Measurements from ENCODE around the gene CAMTA1.

The CAMTA1 gene

DNA sequence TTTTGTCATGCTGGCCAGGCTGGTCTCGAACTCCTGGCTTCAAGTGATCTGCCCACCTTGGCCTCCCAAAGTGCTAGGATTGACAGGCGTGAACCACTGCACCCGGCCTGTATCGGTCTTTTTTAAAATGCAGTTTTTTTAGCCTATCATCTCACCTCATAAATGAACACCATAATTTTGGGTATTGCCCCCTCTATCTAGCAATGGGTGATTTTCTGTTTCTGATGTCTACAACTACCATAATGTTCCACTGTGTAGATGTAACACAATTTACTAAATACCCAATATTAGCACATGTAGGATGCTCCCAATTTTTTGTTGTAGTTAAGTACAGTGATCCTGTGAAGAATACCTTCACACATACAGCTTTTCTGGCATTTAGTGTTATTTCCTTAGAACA lies 2.0 kb upstream of the CAMTA1 start:
- Histone ChIP-seq H3K36me3 (ENCODE audit: insufficient read depth, low read length) (no peaks in the 10 kb centered on the region), H3K9ac (ENCODE audit: low read depth, low read length) (peak overlapping the region; percentile 86), H2AFZ (ENCODE audit: low read depth, low read length) (no peak overlapping the region), H3K27ac (ENCODE audit: low read length) (no peak overlapping the region), H3K4me1 (ENCODE audit: insufficient read depth, low read length) (peaks cover 31% of the 10 kb centered on the region), H3K4me2 (ENCODE audit: insufficient read depth, low read length) (peak overlapping the region; percentile 70), H3K4me3 (ENCODE audit: low read depth in 1 of 2, low read length in 2 of 2) (peak overlapping the region; percentile 66 to 71; a peak in 3 of 4 replicates), H3K9me3 (ENCODE audit: insufficient read depth, low read length, severe bottlenecking) (no peaks in the 10 kb centered on the region), H4K20me1 (ENCODE audit: insufficient read depth, low read length) (peaks cover 24% of the 10 kb centered on the region), H3K27me3 (ENCODE audit: insufficient read depth, low read length, poor library complexity) (no peaks in the 10 kb centered on the region), H3K79me2 (ENCODE audit: insufficient read depth, low read length) (peaks cover 34% of the 10 kb centered on the region)
- no peak for ATAC-seq (ENCODE audit: insufficient read depth, low read depth)
- TF ChIP-seq, protein P1, sequence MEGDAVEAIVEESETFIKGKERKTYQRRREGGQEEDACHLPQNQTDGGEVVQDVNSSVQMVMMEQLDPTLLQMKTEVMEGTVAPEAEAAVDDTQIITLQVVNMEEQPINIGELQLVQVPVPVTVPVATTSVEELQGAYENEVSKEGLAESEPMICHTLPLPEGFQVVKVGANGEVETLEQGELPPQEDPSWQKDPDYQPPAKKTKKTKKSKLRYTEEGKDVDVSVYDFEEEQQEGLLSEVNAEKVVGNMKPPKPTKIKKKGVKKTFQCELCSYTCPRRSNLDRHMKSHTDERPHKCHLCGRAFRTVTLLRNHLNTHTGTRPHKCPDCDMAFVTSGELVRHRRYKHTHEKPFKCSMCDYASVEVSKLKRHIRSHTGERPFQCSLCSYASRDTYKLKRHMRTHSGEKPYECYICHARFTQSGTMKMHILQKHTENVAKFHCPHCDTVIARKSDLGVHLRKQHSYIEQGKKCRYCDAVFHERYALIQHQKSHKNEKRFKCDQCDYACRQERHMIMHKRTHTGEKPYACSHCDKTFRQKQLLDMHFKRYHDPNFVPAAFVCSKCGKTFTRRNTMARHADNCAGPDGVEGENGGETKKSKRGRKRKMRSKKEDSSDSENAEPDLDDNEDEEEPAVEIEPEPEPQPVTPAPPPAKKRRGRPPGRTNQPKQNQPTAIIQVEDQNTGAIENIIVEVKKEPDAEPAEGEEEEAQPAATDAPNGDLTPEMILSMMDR (IDR thresholded peaks at IDR 0.05; ENCODE audit: borderline replicate concordance, extremely low read depth, low read length, poor library complexity, severe bottlenecking), result no peak
- no peak for TF ChIP-seq EZH2 (IDR thresholded peaks at IDR 0.05; ENCODE audit: borderline replicate concordance, low read depth, low read length, severe bottlenecking)
- DNase-seq, result no peak

DNA sequence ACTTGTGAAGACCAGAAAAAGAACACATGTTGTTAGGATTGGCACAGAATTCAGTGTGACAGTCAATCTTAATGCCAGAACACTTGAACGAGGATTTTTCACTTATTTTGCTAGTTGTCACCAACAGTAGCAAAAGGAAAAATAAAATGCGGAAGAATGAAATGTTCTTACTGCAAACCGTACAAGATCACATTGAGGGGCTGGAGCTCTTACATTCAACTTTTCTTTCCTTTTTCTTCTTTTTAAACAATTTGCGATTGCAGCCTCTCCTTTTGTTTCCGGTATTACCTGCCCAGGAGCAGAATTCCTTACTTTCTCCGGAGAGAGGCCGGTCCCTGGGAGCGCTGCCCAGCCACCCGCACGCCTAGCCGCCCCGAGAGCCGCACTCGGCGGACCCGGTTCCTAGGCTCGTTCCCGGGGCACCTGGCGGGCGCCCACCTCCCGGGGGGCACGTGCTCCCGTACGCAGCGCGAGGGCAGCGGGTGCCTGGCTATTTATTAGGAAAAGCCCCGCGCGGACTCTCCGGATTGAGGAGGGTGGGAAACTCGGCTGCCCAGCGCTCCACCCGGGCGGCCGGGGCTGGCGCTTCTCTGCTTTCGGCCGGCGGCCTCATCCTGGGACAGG lies 1.2 kb upstream of the CAMTA1 start:
- Histone ChIP-seq H3K4me3 (ENCODE audit: low read depth in 1 of 2, low read length in 2 of 2) (peak overlapping the region; percentile 66 to 71; a peak in 3 of 4 replicates), H3K27ac (ENCODE audit: low read length) (peak overlapping the region; percentile 71), H4K20me1 (ENCODE audit: insufficient read depth, low read length) (peaks cover 32% of the 10 kb centered on the region), H3K36me3 (ENCODE audit: insufficient read depth, low read length) (no peaks in the 10 kb centered on the region), H3K9me3 (ENCODE audit: insufficient read depth, low read length, severe bottlenecking) (no peaks in the 10 kb centered on the region), H3K4me2 (ENCODE audit: insufficient read depth, low read length) (peak overlapping the region; percentile 70), H2AFZ (ENCODE audit: low read depth, low read length) (peak overlapping the region; percentile 89), H3K27me3 (ENCODE audit: insufficient read depth, low read length, poor library complexity) (no peaks in the 10 kb centered on the region), H3K79me2 (ENCODE audit: insufficient read depth, low read length) (peaks cover 42% of the 10 kb centered on the region), H3K4me1 (ENCODE audit: insufficient read depth, low read length) (peaks cover 39% of the 10 kb centered on the region), H3K9ac (ENCODE audit: low read depth, low read length) (peak overlapping the region; percentile 86)
- TF ChIP-seq, protein P1 (IDR thresholded peaks at IDR 0.05; ENCODE audit: borderline replicate concordance, extremely low read depth, low read length, poor library complexity, severe bottlenecking), result no peak
- TF ChIP-seq EZH2 (IDR thresholded peaks at IDR 0.05; ENCODE audit: borderline replicate concordance, low read depth, low read length, severe bottlenecking), result no peak
- DNase-seq, result no peak
- no peak for ATAC-seq (ENCODE audit: insufficient read depth, low read depth)

DNA sequence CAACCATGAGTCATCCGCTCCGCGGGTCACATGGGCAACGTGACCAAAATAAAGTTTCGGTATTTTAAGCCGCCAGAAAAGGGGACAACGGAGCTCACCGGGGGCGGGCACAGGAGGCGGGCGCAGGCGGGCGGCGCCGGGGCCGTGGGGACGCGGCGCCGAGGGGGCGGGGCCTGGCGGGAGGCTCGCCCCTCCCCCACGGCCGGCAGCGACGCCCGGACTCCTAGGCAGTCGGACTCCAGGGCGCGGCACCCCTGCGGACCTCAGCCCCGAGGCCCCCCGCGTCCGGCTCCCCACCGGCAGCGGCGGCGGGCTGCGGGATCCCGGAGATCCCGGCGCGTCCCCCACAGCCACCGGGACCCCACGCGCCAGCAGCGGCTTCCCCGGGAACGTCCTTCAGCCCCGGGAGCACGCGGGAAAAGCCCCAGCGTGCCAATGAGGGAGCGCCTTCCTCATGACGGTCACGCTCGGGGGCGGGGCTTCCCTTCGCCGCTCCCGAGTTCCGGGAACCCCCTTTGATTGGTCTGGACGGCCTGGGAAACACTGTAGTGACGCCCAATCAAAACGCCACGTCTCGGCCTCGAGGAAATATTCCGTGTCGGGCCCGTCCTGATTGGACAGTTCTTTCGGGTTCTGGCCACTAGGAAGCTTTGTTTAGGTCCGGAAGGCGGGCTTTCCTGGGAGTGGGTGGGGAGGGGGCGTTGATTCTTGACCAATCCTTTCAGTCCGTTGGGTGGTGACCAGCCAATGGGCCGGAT lies 515 bp upstream of the CAMTA1 start:
- TF ChIP-seq, protein P1 (IDR thresholded peaks at IDR 0.05; ENCODE audit: borderline replicate concordance, extremely low read depth, low read length, poor library complexity, severe bottlenecking), result no peak
- TF ChIP-seq EZH2 (IDR thresholded peaks at IDR 0.05; ENCODE audit: borderline replicate concordance, low read depth, low read length, severe bottlenecking), result no peak
- Histone ChIP-seq H3K9ac (ENCODE audit: low read depth, low read length) (peak overlapping the region; percentile 86), H3K9me3 (ENCODE audit: insufficient read depth, low read length, severe bottlenecking) (no peaks in the 10 kb centered on the region), H2AFZ (ENCODE audit: low read depth, low read length) (peak overlapping the region; percentile 89), H4K20me1 (ENCODE audit: insufficient read depth, low read length) (peaks cover 38% of the 10 kb centered on the region), H3K79me2 (ENCODE audit: insufficient read depth, low read length) (peaks cover 49% of the 10 kb centered on the region), H3K36me3 (ENCODE audit: insufficient read depth, low read length) (no peaks in the 10 kb centered on the region), H3K4me2 (ENCODE audit: insufficient read depth, low read length) (peak overlapping the region; percentile 70), H3K4me1 (ENCODE audit: insufficient read depth, low read length) (peaks cover 42% of the 10 kb centered on the region), H3K27ac (ENCODE audit: low read length) (peak overlapping the region; percentile 71), H3K4me3 (ENCODE audit: low read depth in 1 of 2, low read length in 2 of 2) (peak overlapping the region; percentile 66 to 71; a peak in 3 of 4 replicates), H3K27me3 (ENCODE audit: insufficient read depth, low read length, poor library complexity) (no peaks in the 10 kb centered on the region)
- DNase-seq (peak; percentile 100), ATAC-seq (ENCODE audit: insufficient read depth, low read depth) (peak; percentile 88)

All from DND-41 (cell line).